Lower lobe of right lung (tissue), 2 donors: ENCODE results near the gene ATG10. TPM values are rescaled to one million over a fixed set of nuclear protein-coding genes. Genes with fewer than 3 reads are reported as not detected.
"Not testable (repeated sequence)": the region's sequence is repeated elsewhere in the genome, so short reads cannot be mapped to it uniquely, and the experiment has no call there.

Source experiments
- ATAC-seq, 2 donors: fragments of 200-7000 bp; cut with Tn5 transposase; one replicate each; pipeline ENCODE4 v1.9.1; 2020 to 2022; ENCODE audit warnings: mild to moderate bottlenecking in 2 of 2, moderate library complexity in 2 of 2
- DNase-seq: peaks from one replicate; pipeline ENCODE4 v3.0.0-alpha.2; 2020
- H3K27ac ChIP-seq: fragments of 200-600 bp; one replicate; pipeline ENCODE4 v1.8.0; 2022
- H3K27me3 ChIP-seq: fragments of 200-600 bp; one replicate; pipeline ENCODE4 v1.8.0; 2022; ENCODE audit warnings: low read depth
- H3K36me3 ChIP-seq: fragments of 200-600 bp; one replicate; pipeline ENCODE4 v1.8.0; 2022; ENCODE audit warnings: mild to moderate bottlenecking
- H3K4me1 ChIP-seq: fragments of 200-600 bp; one replicate; pipeline ENCODE4 v1.8.0; 2022
- H3K4me3 ChIP-seq: fragments of 200-600 bp; one replicate; pipeline ENCODE4 v1.8.0; 2022; ENCODE audit warnings: mild to moderate bottlenecking
- H3K9me3 ChIP-seq: fragments of 200-600 bp; one replicate; pipeline ENCODE4 v1.8.0; 2022
- intact Hi-C: fragments of 100-400 bp; cut with DNase I; formaldehyde crosslinking; loops from one replicate; pipeline ENCODE4 v1.11.0; 2022
- total RNA-seq: library from RNA; stranded (reverse); fragmentation: NEBNext Ultra II Directional; extraction: Animal tissue kit (Norgen Biotek cat#: 25700); gene quantifications from one replicate; pipeline ENCODE4 v1.2.1, GENCODE V29; 2021
- TF ChIP-seq, protein P1 (sequence below): fragments of 200-600 bp; IDR thresholded peaks from one replicate; pipeline ENCODE4 v1.8.0; 2022; ENCODE audit warnings: antibody characterized with exemption, mild to moderate bottlenecking
- donor health status: DM: no; HTN: yes; CAD: no; lungs with severe emphysema.

ATG10 gene
- total RNA-seq, 1 donor from 2014 or later, result 5.4 TPM

DNA sequence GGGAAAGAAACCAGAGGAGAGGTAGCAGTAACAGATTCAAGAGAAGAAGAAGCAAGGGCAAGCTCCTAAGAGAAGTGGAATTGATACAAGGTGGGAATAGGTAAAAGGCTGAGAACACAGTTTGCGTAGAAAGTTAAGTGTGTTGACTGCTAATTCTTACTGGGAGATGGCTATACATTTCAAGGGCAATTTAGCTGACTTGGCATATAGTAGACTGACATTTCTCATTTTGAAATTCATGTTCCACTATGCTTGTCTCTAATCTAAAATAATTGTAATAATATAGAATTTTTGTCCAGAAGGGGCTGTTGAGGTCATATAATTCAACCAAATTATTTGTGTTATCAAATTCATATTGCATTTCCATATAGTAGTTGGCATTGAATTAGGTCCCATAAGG lies 144.0 kb downstream of the ATG10 start:
- no peak overlapping the region for H3K4me3 ChIP-seq
- TF ChIP-seq, protein P1, sequence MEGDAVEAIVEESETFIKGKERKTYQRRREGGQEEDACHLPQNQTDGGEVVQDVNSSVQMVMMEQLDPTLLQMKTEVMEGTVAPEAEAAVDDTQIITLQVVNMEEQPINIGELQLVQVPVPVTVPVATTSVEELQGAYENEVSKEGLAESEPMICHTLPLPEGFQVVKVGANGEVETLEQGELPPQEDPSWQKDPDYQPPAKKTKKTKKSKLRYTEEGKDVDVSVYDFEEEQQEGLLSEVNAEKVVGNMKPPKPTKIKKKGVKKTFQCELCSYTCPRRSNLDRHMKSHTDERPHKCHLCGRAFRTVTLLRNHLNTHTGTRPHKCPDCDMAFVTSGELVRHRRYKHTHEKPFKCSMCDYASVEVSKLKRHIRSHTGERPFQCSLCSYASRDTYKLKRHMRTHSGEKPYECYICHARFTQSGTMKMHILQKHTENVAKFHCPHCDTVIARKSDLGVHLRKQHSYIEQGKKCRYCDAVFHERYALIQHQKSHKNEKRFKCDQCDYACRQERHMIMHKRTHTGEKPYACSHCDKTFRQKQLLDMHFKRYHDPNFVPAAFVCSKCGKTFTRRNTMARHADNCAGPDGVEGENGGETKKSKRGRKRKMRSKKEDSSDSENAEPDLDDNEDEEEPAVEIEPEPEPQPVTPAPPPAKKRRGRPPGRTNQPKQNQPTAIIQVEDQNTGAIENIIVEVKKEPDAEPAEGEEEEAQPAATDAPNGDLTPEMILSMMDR, result no peak
- no peak overlapping the region for H3K27ac ChIP-seq
- DNase-seq (no peak), ATAC-seq (no peak)
- intact Hi-C loops, result no loop called here
- no peaks in the 10 kb centered on the region for H3K36me3 ChIP-seq
- no peaks in the 10 kb centered on the region for H3K4me1 ChIP-seq
- H3K27me3 ChIP-seq, result no peaks in the 10 kb centered on the region
- no peaks in the 10 kb centered on the region for H3K9me3 ChIP-seq

DNA sequence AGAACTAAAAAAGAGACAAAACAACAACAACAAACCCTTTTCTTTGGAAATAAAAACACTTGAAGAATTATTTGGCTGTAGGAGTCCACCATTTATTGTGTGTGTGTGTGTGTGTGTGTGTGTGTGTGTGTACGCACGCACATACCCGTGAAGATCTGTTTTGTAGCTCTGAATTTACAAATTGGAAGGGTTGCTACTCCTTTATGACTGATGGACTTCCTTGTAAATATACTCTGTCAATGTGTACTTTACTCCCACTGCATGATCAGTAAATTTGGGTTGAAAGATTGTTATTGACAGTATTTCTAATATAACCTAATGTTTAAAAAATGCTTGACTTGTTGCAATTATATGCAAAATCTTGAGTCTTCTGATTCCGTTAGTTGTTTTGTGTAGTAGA lies 148.1 kb downstream of the ATG10 start:
- Histone ChIP-seq H3K4me1 (no peaks in the 10 kb centered on the region), H3K36me3 (no peaks in the 10 kb centered on the region), H3K27me3 (no peaks in the 10 kb centered on the region), H3K9me3 (no peaks in the 10 kb centered on the region), H3K4me3 (no peak overlapping the region), H3K27ac (no peak overlapping the region)
- TF ChIP-seq, protein P1, result no peak
- no peak for DNase-seq
- ATAC-seq, result no peak
- intact Hi-C loops, result no loop called here

DNA sequence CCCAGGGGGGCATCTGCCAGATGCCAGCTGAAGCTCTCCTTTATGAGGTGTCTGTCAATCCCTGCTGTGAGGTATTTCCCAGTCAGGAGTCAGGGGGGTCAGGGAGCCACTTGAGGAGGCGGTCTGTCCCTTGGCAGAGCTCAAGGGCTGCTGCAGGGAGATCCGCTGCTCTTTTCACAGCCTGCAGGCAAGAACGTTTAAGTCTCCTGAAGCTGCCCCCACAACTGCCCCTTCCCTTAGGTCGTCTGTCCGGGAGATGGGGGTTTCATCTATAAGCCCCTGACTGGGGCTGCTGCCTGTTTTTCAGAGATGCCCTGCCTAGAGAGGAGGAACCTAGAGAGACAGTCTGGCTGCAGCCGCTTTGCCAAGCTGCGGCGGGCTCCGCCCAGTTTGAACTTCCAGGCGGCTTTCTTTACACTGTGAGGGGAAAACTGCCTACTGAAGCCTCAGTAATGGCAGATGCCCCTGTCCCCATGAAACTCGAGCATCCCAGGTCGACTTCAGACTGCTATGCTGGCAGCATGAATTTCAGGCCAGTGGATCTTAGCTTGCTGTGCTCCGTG lies 158.0 kb downstream of the ATG10 start:
- Histone ChIP-seq H3K36me3 (no peaks in the 10 kb centered on the region), H3K4me3 (no peak overlapping the region), H3K9me3 (no peaks in the 10 kb centered on the region), H3K27ac (no peak overlapping the region), H3K27me3 (no peaks in the 10 kb centered on the region), H3K4me1 (no peaks in the 10 kb centered on the region)
- DNase-seq, result no peak
- intact Hi-C loops, result no loop called here
- no peak for ATAC-seq
- TF ChIP-seq, protein P1, result no peak

DNA sequence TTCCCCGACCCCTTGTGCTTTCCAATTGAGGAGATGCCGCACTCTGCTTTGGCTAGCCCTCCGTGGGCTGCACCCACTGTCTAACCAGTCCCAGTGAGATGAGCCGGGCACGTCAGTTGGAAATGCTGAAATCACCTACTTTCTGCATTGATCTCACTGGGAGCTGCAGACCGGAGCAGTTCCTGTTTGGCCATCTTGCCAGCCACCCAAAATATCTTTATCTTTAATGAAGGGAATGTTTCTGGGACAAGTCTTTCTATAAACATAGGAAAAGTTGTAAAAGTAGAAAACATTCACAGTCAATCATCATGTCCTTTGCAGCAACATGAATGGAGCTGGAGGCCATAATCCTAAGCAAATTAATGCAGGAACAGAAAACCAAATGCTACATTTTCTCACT lies 158.8 kb downstream of the ATG10 start:
- no peak overlapping the region for H3K27ac ChIP-seq
- TF ChIP-seq, protein P1, result no peak
- no peak overlapping the region for H3K4me3 ChIP-seq
- no peaks in the 10 kb centered on the region for H3K4me1 ChIP-seq
- no peaks in the 10 kb centered on the region for H3K36me3 ChIP-seq
- DNase-seq (no peak), ATAC-seq (no peak)
- intact Hi-C loops, result no loop called here
- peaks cover 4% of the 10 kb centered on the region for H3K9me3 ChIP-seq
- H3K27me3 ChIP-seq, result no peaks in the 10 kb centered on the region

DNA sequence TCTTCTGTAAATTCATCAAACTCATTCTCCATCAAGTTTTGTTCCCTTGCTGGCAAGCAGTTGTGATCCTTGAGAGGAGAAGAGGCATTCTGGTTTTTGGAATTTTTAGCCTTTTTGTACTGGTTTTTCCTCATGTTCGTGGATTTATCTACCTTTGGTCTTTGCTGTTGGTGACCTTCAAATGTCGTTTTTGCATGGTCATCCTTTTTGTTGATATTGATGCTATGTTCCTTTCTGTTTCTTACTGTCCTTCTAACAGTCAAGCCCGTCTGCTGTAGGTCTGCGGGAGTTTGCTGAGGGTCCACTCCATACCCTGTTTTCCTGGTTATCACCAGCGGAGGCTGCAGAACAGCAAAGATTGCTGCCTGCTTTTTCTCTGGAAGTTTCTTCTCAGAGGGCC lies 165.4 kb downstream of the ATG10 start:
- ATAC-seq (no peak), DNase-seq (no peak)
- intact Hi-C loops, result no loop called here
- H3K27me3 ChIP-seq, result no peaks in the 10 kb centered on the region
- H3K36me3 ChIP-seq, result no peaks in the 10 kb centered on the region
- no peaks in the 10 kb centered on the region for H3K4me1 ChIP-seq
- H3K9me3 ChIP-seq, result peaks cover 5% of the 10 kb centered on the region
- TF ChIP-seq, protein P1, result no peak
- H3K4me3 ChIP-seq, result no peak overlapping the region
- H3K27ac ChIP-seq, result no peak overlapping the region

DNA sequence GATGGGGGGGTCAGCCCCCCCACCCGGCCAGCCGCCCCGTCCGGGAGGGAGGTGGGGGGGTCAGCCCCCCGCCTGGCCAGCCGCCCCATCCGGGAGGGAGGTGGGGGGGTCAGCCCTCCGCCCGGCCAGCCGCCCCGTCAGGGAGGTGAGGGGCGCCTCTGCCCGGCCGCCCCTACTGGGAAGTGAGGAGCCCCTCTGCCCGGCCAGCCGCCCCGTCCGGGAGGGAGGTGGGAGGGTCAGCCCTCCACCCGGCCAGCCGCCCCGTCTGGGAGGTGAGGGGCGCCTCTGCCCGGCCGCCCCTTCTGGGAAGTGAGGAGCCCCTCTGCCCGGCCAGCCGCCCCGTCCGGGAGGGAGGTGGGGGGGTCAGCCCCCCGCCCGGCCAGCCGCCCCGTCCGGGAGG lies 168.0 kb downstream of the ATG10 start:
- H3K9me3 ChIP-seq, H3K36me3 ChIP-seq, H3K27me3 ChIP-seq, intact Hi-C loops, H3K27ac ChIP-seq, ATAC-seq, H3K4me1 ChIP-seq, H3K4me3 ChIP-seq, DNase-seq: not testable (repeated sequence)
